Sciatic nerve (tissue), 2 donors: ENCODE measurements around the gene DLG2. TPM values are rescaled to one million over a fixed set of nuclear protein-coding genes. Genes with fewer than 3 reads are reported as not detected.

Source experiments
- ATAC-seq: fragments of 200-7000 bp; cut with Tn5 transposase; one replicate; pipeline ENCODE4 v1.9.1; 2020; ENCODE audit warnings: mild to moderate bottlenecking, moderate library complexity
- DNase-seq: peaks from one replicate; pipeline ENCODE4 v3.0.0-alpha.2; 2020; ENCODE audit warnings: low spot score
- intact Hi-C: fragments of 100-400 bp; cut with DNase I; formaldehyde crosslinking; loops from one replicate; pipeline ENCODE4 v1.14.2; 2022
- total RNA-seq: library from RNA; stranded (reverse); fragmentation: NEBNext Ultra II Directional; extraction: Animal tissue kit (Norgen Biotek cat#: 25700); gene quantifications from one replicate; pipeline ENCODE4 v1.2.1, GENCODE V29; 2021
- donor health status: DM: no; HTN: no; CAD: no.
- donor health status: DM: no; HTN: no; CAD: no.

DLG2 gene
- total RNA-seq, 1 donor from 2014 or later, result 17.3 TPM

DNA sequence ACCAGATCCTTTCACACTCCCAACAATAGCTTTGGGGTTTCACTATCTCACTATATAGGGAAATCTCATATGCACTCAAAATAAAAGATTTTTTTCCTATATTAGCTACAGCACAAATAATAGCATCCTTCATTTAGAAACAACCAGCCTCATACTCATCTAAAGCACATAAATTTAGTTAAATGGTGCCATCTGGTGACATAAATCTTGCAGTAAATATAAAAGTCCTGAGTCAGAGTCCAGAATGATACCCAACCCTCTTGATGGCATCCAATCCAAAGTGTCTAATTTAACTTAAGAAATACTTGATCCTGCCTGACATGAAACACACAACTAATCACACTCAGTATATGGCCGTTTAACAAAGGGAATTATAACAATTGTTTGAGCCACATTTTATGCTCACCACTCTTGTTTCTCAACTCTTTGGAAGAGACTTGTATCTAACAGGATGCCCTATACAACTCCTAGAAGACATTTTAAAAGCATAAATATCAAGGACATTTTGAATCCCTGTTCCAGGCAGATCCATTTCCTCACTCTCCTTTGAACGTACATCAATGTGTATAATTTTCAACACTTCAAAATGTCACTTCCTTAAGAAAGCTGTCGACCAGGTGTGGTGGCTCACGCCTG is 36.2 kb downstream of the DLG2 start:
- ATAC-seq (no peak), DNase-seq (no peak)
- intact Hi-C loops, result no loop called here

DNA sequence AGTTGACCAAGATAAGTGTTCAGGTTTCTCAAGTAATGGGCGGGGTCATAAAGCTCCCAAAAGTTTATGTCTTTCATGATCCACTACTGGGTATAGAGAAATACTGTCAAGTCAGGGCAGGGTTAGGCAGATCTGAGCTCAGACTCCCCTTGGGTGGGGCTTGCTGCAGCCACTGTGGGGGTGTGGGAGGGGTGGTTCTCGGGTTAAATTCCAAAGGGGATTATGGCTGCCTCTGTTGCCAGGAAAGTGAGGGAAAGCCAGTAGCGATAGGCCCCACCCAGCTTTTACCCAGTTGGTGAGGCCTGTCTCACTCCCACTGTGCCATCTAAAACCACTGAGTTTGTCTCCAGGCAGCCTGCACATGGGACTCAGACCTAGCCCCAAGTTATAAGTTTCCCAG is 37.8 kb downstream of the DLG2 start:
- DNase-seq, result no peak
- no peak for ATAC-seq
- intact Hi-C loops, result no loop called here

DNA sequence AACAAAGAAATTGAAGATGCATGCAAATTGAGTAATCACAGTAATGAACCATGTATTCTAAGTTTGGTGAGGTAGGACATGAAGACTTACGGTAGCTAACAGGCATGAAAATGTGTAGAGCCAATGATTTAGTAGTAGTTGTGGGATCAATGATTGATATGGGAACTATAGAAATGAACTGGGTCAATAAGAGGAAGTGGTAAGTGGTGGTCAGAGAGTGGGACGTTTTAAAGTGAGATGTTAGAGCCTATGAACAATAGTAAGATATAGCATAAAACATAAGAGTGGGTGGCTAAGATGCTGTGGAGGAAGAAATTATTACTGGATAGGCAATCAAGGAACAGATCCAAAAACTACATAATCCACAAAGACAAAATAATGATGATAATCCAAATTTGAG is 45.0 kb downstream of the DLG2 start:
- ATAC-seq, result no peak
- intact Hi-C loops, result no loop called here
- no peak for DNase-seq

DNA sequence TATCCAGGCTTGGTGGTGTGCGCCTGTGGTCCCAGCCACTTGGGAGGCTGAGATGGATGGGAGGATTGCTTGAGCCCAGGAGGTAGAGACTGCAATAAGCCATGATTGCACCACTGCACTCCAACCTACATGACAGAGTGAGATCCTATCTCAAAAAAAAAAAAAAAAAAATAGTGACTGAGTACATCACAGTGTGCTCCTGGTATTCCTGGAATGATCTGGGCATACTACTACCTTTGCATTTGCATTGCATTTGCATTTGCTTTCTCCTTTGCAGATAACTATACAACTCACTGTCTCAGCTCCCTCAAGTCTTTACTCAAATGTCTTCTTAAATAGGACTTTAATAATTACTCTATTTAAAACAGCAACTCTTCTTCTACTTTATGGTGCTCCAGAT is 51.8 kb downstream of the DLG2 start:
- ATAC-seq, result no peak

DNA sequence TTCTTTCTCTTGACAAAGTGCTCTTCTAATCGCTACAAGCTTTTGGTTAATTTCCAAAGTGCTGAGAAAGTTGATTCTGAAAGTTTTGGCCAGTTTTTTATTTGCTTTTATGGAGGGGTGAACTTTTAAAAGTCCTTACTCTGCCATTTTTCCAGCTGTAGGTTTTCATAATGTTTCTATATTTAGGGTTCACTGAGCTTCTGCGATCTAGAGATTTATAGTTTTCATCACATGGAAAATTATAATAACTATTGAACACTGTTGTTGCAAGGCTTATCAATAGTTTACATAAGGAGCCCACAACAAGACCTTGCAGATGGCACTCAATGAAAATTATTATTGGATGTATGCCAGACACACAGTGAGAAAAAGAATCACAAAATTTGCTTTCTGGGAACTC is 55.1 kb downstream of the DLG2 start:
- intact Hi-C loops, result no loop called here
- DNase-seq, result no peak
- ATAC-seq, result no peak

More for the DNA sequence above, 51.8 kb downstream of the DLG2 start:
- intact Hi-C loops, result no loop called here
- DNase-seq, result no peak

- DNase-seq, result no peak
Measured at GRCh38 chr11:85569525-85569924, 57.6 kb downstream of the DLG2 start.

DNA sequence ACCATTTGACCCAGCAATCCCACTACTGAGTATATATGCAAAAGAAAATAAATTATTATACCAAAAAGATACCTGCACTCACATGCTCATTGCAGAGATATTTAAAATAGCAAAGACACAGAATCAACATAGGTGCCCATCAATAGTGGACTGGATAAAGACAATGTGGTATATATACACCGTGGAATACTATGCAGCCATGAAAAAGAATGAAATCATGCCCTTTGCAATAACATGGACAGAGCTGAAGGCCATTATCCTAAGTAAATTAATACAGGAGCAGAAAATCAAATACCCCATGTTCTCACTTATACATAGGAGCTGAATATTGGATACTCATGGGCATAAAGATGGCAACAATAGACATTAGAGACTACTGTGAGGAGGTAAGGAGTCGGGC is 68.7 kb downstream of the DLG2 start:
- intact Hi-C loops, result no loop called here
- DNase-seq (no peak), ATAC-seq (no peak)

More at GRCh38 chr11:85569525-85569924, 57.6 kb downstream of the DLG2 start:
- ATAC-seq, result no peak
- intact Hi-C loops, result no loop called here

- no peak for ATAC-seq
- DNase-seq, result no peak
Measured at GRCh38 chr11:85551881-85552280, 75.3 kb downstream of the DLG2 start.

DNA sequence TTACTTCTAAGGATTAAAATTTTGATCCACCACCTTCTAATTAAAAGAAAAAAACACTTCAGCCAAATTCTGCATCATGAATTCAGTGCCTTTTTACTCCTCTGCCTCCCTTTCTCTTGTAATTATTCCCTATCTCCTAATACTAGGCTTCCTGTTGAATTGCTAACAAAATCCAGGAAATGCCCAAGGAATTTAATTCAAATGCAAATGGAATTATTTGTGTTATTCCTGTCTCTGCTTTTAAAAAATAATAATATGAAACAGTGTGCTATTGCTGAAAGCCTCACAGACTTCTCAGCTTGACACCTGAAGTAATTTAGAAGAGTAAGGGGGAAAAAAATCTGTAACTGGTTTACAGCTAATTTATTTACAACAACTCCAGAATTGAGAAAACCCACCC is 85.5 kb downstream of the DLG2 start:
- DNase-seq (no peak), ATAC-seq (no peak)
- intact Hi-C loops, result no loop called here

More at GRCh38 chr11:85551881-85552280, 75.3 kb downstream of the DLG2 start:
- intact Hi-C loops, result no loop called here

GRCh38 chr11:85540635-85541205 is 86.4 kb downstream of the DLG2 start:
- intact Hi-C loops, result no loop called here
- peak; percentile 84 for ATAC-seq
- no peak for DNase-seq

DNA sequence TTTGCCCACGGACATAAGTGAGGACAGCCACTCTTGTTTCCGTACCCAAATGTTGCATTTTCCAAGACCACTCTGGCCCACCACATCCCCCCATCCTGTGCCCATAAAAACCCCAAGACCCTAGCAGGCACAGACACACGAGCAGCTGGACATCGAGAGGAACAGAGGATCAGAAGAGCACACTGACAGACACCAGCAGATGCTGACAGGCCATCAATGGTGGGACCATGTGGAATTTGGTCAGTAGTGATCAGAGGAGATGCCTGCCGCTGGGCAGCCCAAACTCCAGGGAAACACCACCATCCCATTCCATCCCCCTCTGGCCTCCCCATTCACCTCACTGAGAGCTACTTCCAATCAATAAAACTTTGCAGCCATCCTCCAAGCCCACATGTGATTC is 87.0 kb downstream of the DLG2 start:
- peak; percentile 26 for ATAC-seq
- intact Hi-C loops, result no loop called here
- DNase-seq, result no peak

DNA sequence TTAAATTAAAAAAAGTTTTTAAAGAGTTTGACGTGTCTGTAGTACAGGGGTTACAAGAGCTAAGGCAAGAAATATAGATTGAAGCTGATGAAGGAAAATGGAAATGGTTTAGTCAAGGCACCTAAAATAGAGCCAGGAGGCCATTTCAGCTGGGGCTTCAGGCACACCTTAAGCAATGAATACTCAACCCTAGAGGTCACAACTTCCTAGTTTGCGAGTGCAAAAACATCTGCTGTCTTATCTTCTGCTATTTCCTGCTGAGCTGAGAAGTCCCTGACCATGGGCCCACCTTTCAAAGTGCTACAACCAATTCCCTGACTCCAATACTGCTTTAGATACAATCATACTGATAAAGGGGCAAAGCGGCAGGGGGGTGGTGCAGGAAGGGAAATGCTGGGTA is 87.4 kb downstream of the DLG2 start:
- DNase-seq (no peak), ATAC-seq (no peak)
- intact Hi-C loops, result no loop called here

DNA sequence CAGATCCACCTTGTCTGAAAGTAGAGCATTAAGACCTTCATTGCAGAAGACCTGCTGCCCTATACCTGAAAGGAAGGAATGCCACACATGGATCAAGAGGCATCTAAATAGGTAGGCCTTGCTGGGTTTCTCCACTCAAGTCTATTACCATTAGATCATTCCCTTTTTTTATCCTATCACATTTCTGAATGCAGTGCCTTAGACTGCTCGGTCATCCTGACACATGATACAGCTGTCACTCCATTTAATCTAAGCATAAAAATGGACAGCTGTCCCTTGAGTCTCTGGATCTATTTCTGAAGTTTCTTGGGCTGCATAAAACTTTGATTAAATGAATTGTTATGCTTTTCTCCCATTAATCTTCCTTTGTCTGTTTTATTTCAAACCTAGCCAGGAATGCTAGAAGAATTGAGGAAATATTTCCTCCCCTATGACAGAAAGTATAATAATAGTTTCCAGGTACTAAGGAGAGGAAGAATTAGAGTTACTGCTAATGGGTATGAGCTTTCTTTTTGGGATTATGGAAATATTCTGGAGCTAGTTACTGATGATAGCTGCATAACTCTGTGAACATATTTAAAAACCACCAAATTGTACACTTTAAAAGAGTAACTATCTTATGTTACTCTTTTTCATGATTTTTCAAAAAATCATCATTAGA is 88.0 kb downstream of the DLG2 start:
- no peak for ATAC-seq
- intact Hi-C loops, result no loop called here
- DNase-seq, result no peak

- ATAC-seq (no peak), DNase-seq (no peak)
- intact Hi-C loops, result no loop called here
Measured at GRCh38 chr11:85536438-85536837, 90.7 kb downstream of the DLG2 start.

DNA sequence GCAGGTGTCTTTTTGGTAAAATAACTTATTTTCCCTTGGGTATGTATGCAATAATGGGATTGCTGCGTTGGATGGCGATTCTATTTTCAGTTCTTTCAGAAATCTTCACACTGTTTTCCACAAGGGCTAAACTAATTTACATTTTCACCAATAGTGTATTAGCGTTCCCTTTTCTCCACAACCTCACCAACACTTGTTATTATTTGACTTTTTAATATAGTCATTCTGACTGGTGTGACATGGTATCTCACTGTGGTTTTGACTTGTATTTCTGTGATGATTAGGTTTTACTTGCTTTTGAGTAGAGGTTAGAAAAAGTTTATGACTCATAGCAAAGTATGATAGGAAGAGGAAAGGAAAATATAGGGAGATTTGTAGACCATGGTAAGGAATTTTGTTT is 92.3 kb downstream of the DLG2 start:
- ATAC-seq (no peak), DNase-seq (no peak)
- intact Hi-C loops, result no loop called here

DNA sequence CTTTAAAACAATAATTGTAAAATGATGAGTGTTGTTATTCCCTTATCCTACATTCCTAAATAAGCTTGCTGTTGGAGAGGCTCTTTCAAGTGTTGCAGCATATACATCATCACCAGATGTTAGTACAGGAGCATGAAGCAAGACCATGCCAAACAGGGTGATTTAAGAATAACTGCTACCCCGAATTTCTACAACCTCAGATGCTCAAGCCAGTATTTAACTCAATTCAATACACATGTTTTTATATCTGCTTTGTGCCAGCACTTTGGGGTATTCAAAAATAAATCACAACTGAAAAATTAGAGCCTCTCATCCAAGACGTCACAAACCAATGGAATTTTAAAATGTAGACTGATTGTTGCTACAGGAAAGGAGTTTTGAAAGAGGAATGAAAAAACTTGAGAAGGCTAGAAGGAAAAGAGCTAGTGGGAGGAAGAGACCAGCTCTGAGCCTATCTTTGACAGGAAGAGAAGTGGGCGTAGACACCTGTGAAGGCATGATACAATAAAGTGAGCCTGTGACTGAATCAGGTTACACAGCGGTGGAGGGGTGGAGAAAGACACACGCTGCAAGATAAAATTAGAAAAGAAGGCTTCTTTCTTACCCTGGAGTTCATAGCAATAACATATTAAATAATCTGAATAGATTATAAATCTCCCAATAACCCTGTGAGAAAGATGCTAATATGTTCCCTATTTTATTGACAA is 95.8 kb downstream of the DLG2 start:
- ATAC-seq (no peak), DNase-seq (no peak)
- intact Hi-C loops, result no loop called here

DNA sequence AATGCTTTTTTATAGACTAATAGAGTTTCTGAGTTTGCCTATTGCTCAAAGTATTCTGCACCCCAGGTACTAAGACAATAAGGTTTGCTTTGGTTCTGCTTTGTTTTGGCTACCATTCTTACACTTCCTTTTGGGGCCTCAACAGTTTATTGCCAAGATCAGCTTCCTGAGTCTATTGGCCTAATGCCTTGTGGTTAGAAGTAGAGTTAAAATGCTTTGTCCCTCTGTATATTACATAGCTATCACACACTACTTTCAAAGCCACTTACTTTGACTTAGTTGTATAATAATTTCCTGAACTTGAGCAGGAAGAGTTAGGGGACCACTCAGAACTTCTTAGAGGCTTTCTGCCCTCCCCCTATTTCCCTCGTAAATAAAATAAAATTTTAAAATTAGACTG is 96.5 kb downstream of the DLG2 start:
- intact Hi-C loops, result no loop called here
- no peak for ATAC-seq
- DNase-seq, result no peak

- DNase-seq, result no peak
- intact Hi-C loops, result no loop called here
- no peak for ATAC-seq
Measured at GRCh38 chr11:85526564-85526963, 100.6 kb downstream of the DLG2 start.

- DNase-seq (no peak), ATAC-seq (no peak)
- intact Hi-C loops, result no loop called here
Measured at GRCh38 chr11:85525686-85526085, 101.5 kb downstream of the DLG2 start.

- intact Hi-C loops, result no loop called here
- DNase-seq (no peak), ATAC-seq (no peak)
Measured at GRCh38 chr11:85517272-85517671, 109.9 kb downstream of the DLG2 start.
